Right lobe of liver (tissue), 6 donors: Measurements from ENCODE around the gene ITPR1. TPM values are rescaled to one million over a fixed set of nuclear protein-coding genes. Genes with fewer than 3 reads are reported as not detected.

Experiments
- ATAC-seq, 4 donors: fragments of 200-7000 bp; cut with Tn5 transposase; one replicate each; pipeline ENCODE4 v1.9.1; 2020; ENCODE audit warnings: mild to moderate bottlenecking in 4 of 4, moderate library complexity in 4 of 4
- DNase-seq, 3 donors: peaks; one replicate each; pipeline ENCODE4 v3.0.0-alpha.2; 2020
- H3K27ac ChIP-seq, 3 donors: fragments of 200-600 bp; one replicate each; pipeline ENCODE4 v1.8.0; 2022
- H3K27me3 ChIP-seq, 2 donors: fragments of 200-600 bp; one replicate each; pipeline ENCODE4 v1.8.0; 2022
- H3K36me3 ChIP-seq, 4 donors: fragments of 200-600 bp; sonication (generic) in 1 of 4; one replicate each; pipeline versions ENCODE4 v1.5.1 to v1.8.0; 2017 to 2022; ENCODE audit warnings: control low read depth in 1 of 4
- H3K4me1 ChIP-seq, 4 donors: fragments of 200-600 bp; sonication (generic) in 1 of 4; one replicate each; pipeline versions ENCODE4 v1.5.1 to v1.8.0; 2017 to 2022; ENCODE audit warnings: control low read depth in 1 of 4
- H3K4me3 ChIP-seq, 3 donors: fragments of 200-600 bp; one replicate each; pipeline ENCODE4 v1.8.0; 2022
- H3K9me3 ChIP-seq, 4 donors: fragments of 200-600 bp; sonication (generic) in 1 of 4; one replicate each; pipeline versions ENCODE4 v1.5.1 to v1.8.0; 2017 to 2022; ENCODE audit warnings: control low read depth in 1 of 4
- CTCF ChIP-seq, 4 donors: fragments of 200-600 bp in 3 of 4; fragments of 450-650 bp in 1 of 4; IDR thresholded peaks; one replicate each; pipeline versions ENCODE4 v1.5.1 to v1.8.0; 2016 to 2022; ENCODE audit warnings: antibody characterized with exemption in 4 of 4, mild to moderate bottlenecking in 2 of 4
- POLR2A ChIP-seq: fragments of 450-650 bp; IDR thresholded peaks from one replicate; pipeline ENCODE4 v1.6.1; 2017; ENCODE audit warnings: antibody characterized with exemption, mild to moderate bottlenecking
- WGBS: methylation state at CpG from one replicate; pipeline ENCODE4 v1.1.6; 2018; ENCODE audit warnings: low coverage, low lambda C conversion rate; ENCODE audit not compliant: insufficient coverage; ENCODE audit errors: missing lambda C conversion rate; 5-methylcytosine and 5-hydroxymethylcytosine counted together
- intact Hi-C, 2 donors: fragments of 100-400 bp; cut with DNase I; formaldehyde crosslinking; loops; one replicate each; pipeline versions ENCODE4 v1.11.2 to v1.14.1; 2022
- total RNA-seq, 6 experiments: library from RNA; depleted of rRNA in 2 of 6; stranded (reverse); fragments of >200 nt in 2 of 6; fragmentation: NEBNext Ultra II Directional in 3 of 6; extraction: Animal tissue kit (Norgen Biotek cat#: 25700) in 3 of 6; gene quantifications; one replicate each; pipeline versions ENCODE4 v1.1.0 to v1.2.4, GENCODE V29; 2016 to 2023
- donor health status: DM: no; HTN: yes; CAD: no.
- donor health status: DM: no; HTN: no; CAD: no.
- donor health status: DM: no; HTN: no; CAD: no.
- donor health status: DM: no; HTN: yes; CAD: no.
- donor health status: DM: no; HTN: yes; CAD: no.

Gene ITPR1
- total RNA-seq, 6 experiments from 2014 or later = 6.5 to 16.2 (median 11.5) TPM

- Histone ChIP-seq H3K4me3 (no peak overlapping the region), H3K27me3 (no peaks in the 10 kb centered on the region), H3K36me3 (no peaks in the 10 kb centered on the region), H3K4me1 (peaks cover 0 to 5% (median 0%) of the 10 kb centered on the region in 4 donors), H3K27ac (no peak overlapping the region), H3K9me3 (no peaks in the 10 kb centered on the region)
- ATAC-seq = no peak
- intact Hi-C loops = no loop called here
- no peak for DNase-seq
- WGBS = 18% methylated on average over 2 of the region's 2 CpGs
- no peak for TF ChIP-seq CTCF (IDR thresholded peaks at IDR 0.05)
- no peak for TF ChIP-seq POLR2A
Measured at GRCh38 chr3:4581498-4581897, 88.3 kb downstream of the ITPR1 start.

DNA sequence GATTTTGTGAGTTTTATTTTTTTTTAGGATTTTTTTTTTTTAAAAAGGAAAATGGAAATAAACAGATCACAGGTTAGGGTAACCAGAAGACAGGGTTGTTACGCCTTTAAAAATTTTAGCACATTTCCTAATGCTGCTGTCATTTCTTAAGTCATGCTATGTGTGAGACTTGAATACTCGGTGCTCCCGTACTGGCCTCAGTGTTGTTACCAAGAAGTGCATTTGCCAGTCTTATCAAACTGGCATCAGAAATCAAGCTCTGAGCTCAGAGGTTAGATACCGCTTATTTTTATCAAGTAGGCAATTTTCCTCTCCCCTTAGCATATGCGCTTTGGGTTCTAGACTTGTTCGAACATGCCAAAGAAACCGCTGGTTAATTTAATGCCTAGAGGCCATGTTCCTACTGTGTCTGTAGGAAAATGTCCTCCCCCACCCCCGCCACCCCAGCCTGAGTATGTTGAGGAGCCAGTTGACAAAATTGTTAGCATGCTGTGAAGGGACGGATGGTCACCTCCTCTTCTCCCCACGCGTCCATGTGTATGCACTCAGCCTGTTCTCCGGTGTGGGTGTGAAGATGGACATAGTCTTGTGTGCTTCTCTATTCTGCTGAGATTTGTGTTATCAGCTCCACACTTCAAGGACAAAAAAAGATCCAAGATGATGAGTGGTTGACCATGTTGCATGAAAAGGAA, 88.9 kb downstream of the ITPR1 start:
- Histone ChIP-seq H3K36me3 (no peaks in the 10 kb centered on the region), H3K4me1 (peaks cover 0 to 5% (median 0%) of the 10 kb centered on the region in 4 donors), H3K4me3 (no peak overlapping the region), H3K27me3 (no peaks in the 10 kb centered on the region), H3K27ac (no peak overlapping the region), H3K9me3 (no peaks in the 10 kb centered on the region)
- ATAC-seq (no peak), DNase-seq (no peak)
- intact Hi-C loops = no loop called here
- TF ChIP-seq CTCF (IDR thresholded peaks at IDR 0.05) (no peak), POLR2A (no peak)
- 76% methylated on average over 12 of the region's 12 CpGs for WGBS

GRCh38 chr3:4582624-4583023, 89.5 kb downstream of the ITPR1 start:
- no peaks in the 10 kb centered on the region for H3K27me3 ChIP-seq
- DNase-seq (no peak), ATAC-seq (no peak)
- H3K27ac ChIP-seq = no peak overlapping the region
- H3K9me3 ChIP-seq = no peaks in the 10 kb centered on the region
- intact Hi-C loops = no loop called here
- no peak overlapping the region for H3K4me3 ChIP-seq
- 43% methylated on average over 3 of the region's 3 CpGs for WGBS
- H3K4me1 ChIP-seq = peaks cover 0 to 5% (median 0%) of the 10 kb centered on the region in 4 donors
- TF ChIP-seq CTCF (IDR thresholded peaks at IDR 0.05) = no peak
- TF ChIP-seq POLR2A = no peak
- no peaks in the 10 kb centered on the region for H3K36me3 ChIP-seq

DNA sequence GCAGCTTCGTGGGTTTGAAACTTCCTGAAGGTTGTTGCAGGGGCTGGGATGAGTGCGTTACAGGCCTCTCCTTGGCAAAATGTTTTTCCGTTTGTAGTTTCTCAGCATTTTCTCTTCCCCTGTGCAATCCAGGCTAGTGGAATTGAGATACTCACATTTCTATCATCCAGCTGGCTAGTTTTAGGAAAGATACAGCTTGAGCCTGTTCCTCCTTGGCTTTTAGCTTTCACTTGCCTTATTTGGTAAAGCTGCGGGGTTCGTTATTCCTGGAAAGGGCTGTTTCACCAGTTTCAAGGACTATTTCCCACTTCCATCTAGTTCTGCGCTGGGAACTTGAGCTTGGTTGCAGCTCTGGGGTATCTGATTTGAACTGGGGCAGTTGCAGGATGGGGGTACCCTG, 90.3 kb downstream of the ITPR1 start:
- Histone ChIP-seq H3K27ac (peak overlapping the region in 2 of 3 donors; percentile 19 to 24), H3K9me3 (no peaks in the 10 kb centered on the region), H3K36me3 (no peaks in the 10 kb centered on the region), H3K27me3 (no peaks in the 10 kb centered on the region), H3K4me3 (no peak overlapping the region), H3K4me1 (peaks cover 0 to 5% (median 0%) of the 10 kb centered on the region in 4 donors)
- no peak for TF ChIP-seq POLR2A
- no peak for TF ChIP-seq CTCF (IDR thresholded peaks at IDR 0.05)
- WGBS = 44% methylated on average over 6 of the region's 6 CpGs
- intact Hi-C loops = no loop called here
- DNase-seq = no peak
- ATAC-seq = no peak
